ENCODE results near the gene IL37.

Gene IL37

GRCh38 chr2:112926707-112927106 is 15.7 kb downstream of the IL37 start:
- ATAC-seq: no peak

DNA sequence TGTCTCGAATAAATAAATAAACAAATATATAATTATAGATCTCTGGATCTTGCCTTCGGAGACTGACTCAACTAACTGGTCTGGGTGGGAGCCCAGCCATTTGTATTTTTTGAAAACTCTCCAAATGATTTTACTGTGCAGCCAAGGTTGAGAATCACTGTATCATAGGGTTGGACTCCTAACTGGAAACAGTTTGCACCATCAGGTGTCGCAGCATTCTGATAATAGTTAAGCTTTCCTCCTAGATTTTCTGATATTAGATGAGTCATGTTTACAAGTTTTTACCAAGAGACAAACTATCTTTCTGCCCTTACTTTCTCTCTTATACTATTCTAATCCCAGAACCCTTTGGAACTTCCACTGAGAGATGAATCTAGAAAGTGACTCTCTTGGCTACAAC is 16.8 kb downstream of the IL37 start:
- ATAC-seq: no peak
- TF ChIP-seq ISL1 (CRISPR knock-in tag; IDR thresholded peaks at IDR 0.05) (no peak), PPARA (CRISPR knock-in tag; IDR thresholded peaks at IDR 0.05; ENCODE audit: borderline replicate concordance) (no peak), ZC3H10 (CRISPR knock-in tag; IDR thresholded peaks at IDR 0.05) (no peak), ZFP3 (CRISPR knock-in tag; IDR thresholded peaks at IDR 0.05) (no peak), OSR1 (CRISPR knock-in tag; IDR thresholded peaks at IDR 0.05) (no peak), GLIS3 (CRISPR knock-in tag; IDR thresholded peaks at IDR 0.05) (no peak), ZNF8 (CRISPR knock-in tag; IDR thresholded peaks at IDR 0.05) (no peak), ARNTL (CRISPR knock-in tag; IDR thresholded peaks at IDR 0.05; ENCODE audit: borderline replicate concordance, low read depth) (no peak), TCF4 (CRISPR knock-in tag; IDR thresholded peaks at IDR 0.05; ENCODE audit: borderline replicate concordance) (no peak)
- TF ChIP-seq, protein P1, sequence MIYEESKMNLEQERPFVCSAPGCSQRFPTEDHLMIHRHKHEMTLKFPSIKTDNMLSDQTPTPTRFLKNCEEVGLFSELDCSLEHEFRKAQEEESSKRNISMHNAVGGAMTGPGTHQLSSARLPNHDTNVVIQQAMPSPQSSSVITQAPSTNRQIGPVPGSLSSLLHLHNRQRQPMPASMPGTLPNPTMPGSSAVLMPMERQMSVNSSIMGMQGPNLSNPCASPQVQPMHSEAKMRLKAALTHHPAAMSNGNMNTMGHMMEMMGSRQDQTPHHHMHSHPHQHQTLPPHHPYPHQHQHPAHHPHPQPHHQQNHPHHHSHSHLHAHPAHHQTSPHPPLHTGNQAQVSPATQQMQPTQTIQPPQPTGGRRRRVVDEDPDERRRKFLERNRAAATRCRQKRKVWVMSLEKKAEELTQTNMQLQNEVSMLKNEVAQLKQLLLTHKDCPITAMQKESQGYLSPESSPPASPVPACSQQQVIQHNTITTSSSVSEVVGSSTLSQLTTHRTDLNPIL (CRISPR knock-in tag; IDR thresholded peaks at IDR 0.05; ENCODE audit: low read depth): no peak
- TF ChIP-seq, protein P2, sequence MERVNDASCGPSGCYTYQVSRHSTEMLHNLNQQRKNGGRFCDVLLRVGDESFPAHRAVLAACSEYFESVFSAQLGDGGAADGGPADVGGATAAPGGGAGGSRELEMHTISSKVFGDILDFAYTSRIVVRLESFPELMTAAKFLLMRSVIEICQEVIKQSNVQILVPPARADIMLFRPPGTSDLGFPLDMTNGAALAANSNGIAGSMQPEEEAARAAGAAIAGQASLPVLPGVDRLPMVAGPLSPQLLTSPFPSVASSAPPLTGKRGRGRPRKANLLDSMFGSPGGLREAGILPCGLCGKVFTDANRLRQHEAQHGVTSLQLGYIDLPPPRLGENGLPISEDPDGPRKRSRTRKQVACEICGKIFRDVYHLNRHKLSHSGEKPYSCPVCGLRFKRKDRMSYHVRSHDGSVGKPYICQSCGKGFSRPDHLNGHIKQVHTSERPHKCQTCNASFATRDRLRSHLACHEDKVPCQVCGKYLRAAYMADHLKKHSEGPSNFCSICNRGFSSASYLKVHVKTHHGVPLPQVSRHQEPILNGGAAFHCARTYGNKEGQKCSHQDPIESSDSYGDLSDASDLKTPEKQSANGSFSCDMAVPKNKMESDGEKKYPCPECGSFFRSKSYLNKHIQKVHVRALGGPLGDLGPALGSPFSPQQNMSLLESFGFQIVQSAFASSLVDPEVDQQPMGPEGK (CRISPR knock-in tag; IDR thresholded peaks at IDR 0.05; ENCODE audit: borderline replicate concordance): no peak

More at GRCh38 chr2:112926707-112927106, 15.7 kb downstream of the IL37 start:
- TF ChIP-seq, protein P1 (CRISPR knock-in tag; IDR thresholded peaks at IDR 0.05; ENCODE audit: low read depth): no peak
- no peak for TF ChIP-seq ZC3H10 (CRISPR knock-in tag; IDR thresholded peaks at IDR 0.05)
- TF ChIP-seq ZFP3 (CRISPR knock-in tag; IDR thresholded peaks at IDR 0.05): no peak
- TF ChIP-seq, protein P3, sequence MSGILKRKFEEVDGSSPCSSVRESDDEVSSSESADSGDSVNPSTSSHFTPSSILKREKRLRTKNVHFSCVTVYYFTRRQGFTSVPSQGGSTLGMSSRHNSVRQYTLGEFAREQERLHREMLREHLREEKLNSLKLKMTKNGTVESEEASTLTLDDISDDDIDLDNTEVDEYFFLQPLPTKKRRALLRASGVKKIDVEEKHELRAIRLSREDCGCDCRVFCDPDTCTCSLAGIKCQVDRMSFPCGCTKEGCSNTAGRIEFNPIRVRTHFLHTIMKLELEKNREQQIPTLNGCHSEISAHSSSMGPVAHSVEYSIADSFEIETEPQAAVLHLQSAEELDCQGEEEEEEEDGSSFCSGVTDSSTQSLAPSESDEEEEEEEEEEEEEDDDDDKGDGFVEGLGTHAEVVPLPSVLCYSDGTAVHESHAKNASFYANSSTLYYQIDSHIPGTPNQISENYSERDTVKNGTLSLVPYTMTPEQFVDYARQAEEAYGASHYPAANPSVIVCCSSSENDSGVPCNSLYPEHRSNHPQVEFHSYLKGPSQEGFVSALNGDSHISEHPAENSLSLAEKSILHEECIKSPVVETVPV (CRISPR knock-in tag; IDR thresholded peaks at IDR 0.05): no peak
- TF ChIP-seq BACH2 (CRISPR knock-in tag; IDR thresholded peaks at IDR 0.05; ENCODE audit: borderline replicate concordance): no peak
- no peak for TF ChIP-seq ZNF8 (CRISPR knock-in tag; IDR thresholded peaks at IDR 0.05)
- no peak for TF ChIP-seq TCF4 (CRISPR knock-in tag; IDR thresholded peaks at IDR 0.05; ENCODE audit: borderline replicate concordance)
- no peak for TF ChIP-seq PPARA (CRISPR knock-in tag; IDR thresholded peaks at IDR 0.05; ENCODE audit: borderline replicate concordance)
- TF ChIP-seq, protein P2 (CRISPR knock-in tag; IDR thresholded peaks at IDR 0.05; ENCODE audit: borderline replicate concordance): no peak
- no peak for TF ChIP-seq POU6F1 (CRISPR knock-in tag; IDR thresholded peaks at IDR 0.05; ENCODE audit: borderline replicate concordance, low read depth)

DNA sequence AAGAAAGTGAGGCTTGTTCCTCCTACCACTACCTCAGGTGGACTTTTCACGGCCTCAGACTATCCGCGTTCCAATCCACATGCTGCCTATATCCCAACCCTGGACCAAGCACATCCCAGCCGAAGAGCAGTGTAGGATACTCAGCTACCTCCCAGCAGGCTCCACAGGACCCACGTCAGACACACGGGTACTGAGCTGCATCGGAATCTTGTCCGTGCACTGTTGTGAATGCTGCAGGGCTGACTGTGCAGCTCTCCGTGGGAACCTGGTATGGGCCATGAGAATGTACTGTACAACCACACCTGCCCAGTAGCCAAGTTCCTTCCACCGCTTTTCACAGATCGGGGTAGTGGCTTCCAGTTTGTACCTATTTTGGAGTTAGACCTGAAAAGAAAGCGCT is 22.3 kb downstream of the IL37 start:
- no peak; the same call in 2 of the 3 replicates for ATAC-seq
- no peak for TF ChIP-seq ZC3H10 (CRISPR knock-in tag; IDR thresholded peaks at IDR 0.05)
- no peak for TF ChIP-seq TOX (CRISPR knock-in tag; IDR thresholded peaks at IDR 0.05; ENCODE audit: borderline replicate concordance)
- no peak for TF ChIP-seq ZNF70 (CRISPR knock-in tag; IDR thresholded peaks at IDR 0.05)
- no peak for TF ChIP-seq ZFP30 (CRISPR knock-in tag; IDR thresholded peaks at IDR 0.05)
- no peak for TF ChIP-seq TSHZ2 (CRISPR knock-in tag; IDR thresholded peaks at IDR 0.05)
- TF ChIP-seq, protein P2 (CRISPR knock-in tag; IDR thresholded peaks at IDR 0.05; ENCODE audit: borderline replicate concordance): no peak
- TF ChIP-seq, protein P3 (CRISPR knock-in tag; IDR thresholded peaks at IDR 0.05): no peak
- no peak for TF ChIP-seq ZFP3 (CRISPR knock-in tag; IDR thresholded peaks at IDR 0.05)

Measured in SK-N-SH treated with all-trans-retinoic acid at 6 μM for 48 hours (cell line).